Fibroblast of upper back skin (primary cell): ENCODE results near the gene LOXL3.
A peak's percentile ranks its signal among the peaks of the same experiment; 100 is the strongest.

Experiments
- DNase-seq: peaks from one replicate; pipeline ENCODE4 v3.0.0-alpha.2; 2013

LOXL3 gene

GRCh38 chr2:74553892-74554819 is at the start of gene LOXL3, which contains the start of gene DOK1:
TSS of gene LOXL3 (minus strand) at chr2:74553942. CDS start at chr2:74552634, 1,308 bp downstream.
TSS of gene DOK1 (plus strand) at chr2:74554720. CDS start at chr2:74554755, 35 bp downstream.
- peak; percentile 95 for DNase-seq

DNA sequence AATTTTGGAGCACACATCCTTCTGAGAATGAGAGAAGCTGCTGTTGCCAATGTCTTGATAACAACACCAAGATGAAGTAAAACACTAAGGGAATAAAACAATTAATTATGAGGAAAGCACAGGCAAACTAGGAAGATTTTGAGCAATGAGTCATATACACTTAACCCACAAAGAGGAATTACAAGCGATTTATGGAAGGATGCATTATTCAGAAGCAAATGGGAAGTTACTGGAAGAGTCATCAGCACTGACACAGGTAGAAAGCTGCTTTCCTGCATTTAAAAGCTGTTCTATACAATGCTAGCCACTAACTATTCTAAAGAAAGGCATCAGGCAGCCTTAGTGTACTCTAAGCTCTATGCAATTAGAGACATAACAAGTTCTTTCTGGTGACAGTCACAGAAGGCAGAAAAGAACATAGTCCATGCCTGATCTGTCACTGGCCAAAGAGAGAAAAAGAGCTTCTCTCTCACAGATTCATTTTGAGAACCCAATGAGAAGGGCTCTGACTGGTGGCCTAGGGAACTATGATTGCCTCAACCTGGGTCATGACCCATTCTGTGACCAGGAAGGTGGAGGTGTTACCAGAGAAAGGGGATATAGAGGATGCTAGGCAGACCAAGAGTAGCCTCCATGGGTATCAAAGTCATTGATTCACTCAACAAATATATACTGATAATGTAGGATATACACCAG is 49.0 kb upstream of the LOXL3 start:
- DNase-seq: peak; percentile 62

DNA sequence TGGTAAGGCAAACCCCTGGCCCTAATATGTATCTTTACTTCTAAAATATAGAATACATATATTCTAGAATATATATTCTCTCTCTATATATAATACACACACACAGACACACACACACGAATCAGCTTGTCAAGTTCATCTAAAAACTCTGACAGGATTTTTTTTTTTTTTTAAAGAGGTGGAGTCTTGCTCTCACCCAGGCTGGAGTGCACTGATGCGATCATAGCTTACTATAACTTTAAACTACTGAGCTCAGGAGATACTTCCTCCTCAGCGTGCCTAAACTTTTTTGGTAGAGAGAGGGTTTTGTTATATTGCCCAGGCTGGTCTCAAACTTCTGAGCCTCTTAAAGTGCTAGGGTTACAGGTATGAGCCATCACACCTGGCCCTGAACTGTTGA is 45.9 kb upstream of the LOXL3 start:
- DNase-seq: no peak

- peak; percentile 32 for DNase-seq
Measured at GRCh38 chr2:74597410-74597809, 43.7 kb upstream of the LOXL3 start.

- no peak for DNase-seq
Measured at GRCh38 chr2:74596584-74596983, 42.8 kb upstream of the LOXL3 start.

GRCh38 chr2:74593826-74594772 is 40.4 kb upstream of the LOXL3 start:
- DNase-seq: no peak

DNA sequence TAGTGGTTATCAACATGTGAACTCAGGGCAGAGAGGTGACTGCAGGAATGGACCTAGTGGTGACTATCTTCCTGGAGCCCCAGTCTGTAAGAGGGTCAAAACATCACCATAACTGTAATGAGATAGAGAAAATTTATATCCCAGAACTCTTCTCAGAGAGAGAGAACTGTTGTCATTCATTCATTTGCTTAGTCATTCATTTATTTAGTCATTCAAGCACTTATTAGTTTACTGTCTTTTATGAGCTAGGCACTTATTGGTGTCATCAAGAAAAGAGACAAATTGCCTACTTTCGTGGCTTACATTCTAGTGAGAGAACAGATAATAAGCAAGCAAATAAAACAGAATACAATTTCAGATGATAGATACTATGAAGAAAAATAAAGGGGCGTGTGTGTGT is 34.9 kb upstream of the LOXL3 start:
- DNase-seq: no peak

DNA sequence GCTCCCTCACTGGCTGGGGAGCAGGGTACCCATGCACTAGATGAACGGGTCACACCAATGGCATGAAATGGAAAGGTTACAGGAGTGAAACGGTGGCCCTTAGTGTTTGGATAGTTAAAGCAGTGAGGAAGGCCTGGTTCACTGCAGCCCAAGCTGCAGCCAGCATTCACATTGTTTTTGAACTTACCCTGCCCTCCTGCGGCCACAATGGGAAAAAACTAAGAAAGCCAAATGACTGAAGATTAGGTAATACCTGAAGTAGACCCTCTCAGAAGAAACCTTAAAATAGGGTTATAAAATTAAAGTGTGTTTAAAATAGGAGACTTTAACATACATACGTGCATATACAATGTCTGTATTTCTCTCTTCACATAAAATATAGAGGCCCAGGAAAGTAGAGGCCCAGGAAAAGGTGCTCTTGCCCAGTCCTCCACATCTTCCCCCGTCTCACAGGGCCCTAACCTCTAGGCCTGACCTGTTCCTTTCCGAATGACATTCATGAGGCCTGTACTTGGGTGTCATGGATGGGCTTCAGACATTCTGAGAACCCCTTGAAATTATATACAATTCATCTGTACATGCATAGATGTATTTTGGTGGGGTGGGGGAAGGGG is 34.0 kb upstream of the LOXL3 start:
- peak; percentile 79 for DNase-seq

- DNase-seq: no peak
Measured at GRCh38 chr2:74585406-74586185, 31.9 kb upstream of the LOXL3 start.

DNA sequence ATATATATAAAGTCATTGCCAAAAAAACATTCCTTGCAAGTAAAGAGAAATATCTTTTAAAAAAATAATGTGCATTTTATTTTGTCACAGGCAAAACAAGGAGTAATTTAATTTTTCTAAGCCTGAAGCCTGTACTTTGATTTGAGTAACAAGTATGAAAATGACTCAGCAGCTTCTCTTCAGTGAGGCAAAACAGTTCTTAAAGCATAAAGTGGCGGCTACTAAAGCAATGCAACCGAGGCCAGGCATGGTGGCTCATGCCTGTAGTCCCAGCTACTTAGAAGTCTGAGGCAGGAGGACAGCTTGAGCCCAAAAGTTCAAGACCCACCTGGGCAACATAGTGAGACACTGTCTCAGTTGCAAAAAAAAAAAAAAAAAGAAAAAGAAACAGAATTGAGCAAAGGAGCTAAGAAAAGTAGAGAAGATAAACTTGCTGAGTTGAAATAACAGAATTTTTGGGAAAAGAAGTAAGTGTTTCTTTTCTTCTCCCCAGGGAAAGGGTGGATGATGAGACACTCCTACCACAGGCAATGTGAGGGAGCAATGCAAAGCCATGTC is 30.4 kb upstream of the LOXL3 start:
- DNase-seq: peak; percentile 47

DNA sequence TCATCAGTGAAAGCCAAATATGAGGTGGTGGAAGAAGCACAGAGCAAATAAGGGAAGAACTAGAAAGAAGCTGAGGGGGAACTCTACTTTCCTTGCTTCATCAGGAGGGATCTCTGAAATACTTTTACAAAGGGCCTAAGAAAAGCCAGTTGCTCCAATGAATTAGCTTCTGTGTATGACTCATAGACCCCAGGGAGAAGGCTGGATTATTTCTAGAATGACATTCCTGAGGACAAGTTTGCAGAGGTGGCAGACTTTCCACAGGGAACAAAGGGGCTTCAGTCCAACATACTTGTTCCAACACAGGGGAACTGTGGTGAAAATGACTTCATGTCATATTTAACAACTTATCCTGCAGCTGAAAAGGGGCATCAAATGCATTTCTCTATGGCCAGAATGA is 29.8 kb upstream of the LOXL3 start:
- DNase-seq: peak; percentile 76

- DNase-seq: no peak
Measured at GRCh38 chr2:74582184-74582583, 28.4 kb upstream of the LOXL3 start.

DNA sequence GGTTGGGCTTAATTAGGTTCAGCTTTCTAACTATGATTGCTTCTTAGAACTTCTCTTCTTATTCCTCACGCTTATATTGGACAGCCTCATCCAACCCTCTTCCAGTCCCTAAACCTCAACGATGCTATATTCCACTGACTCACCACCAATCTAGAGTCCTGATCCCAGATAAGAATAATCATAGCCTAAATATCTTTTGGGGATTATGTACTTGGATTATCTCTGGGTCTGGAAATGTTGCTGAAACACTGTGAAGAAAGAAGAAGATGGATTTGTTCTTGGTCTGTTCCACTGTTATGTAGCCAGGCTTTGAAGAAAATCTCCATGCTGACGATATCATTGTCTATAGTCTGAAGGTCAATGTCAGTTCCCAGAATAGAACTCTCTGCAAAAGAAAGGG is 27.7 kb upstream of the LOXL3 start:
- no peak for DNase-seq

DNA sequence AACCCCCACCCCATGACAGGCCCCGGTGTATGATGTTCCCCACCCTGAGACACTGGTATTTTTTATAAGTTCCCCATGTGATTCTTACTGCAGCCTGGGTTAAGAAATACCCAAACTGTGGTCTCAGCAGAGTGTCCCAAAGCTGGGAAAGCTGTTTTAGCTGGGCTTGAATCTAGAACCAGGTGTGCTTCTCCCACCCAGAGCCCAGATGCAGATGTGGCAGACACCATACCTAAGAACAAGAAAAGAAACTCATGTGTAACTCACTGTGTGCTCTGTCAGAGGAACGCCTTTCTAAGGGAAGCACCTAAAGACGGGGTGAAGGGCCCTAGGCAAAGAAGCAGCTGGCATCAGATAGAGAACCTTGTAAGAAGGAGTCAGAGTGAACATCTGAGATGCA is 24.7 kb upstream of the LOXL3 start:
- DNase-seq: no peak

- peak; percentile 45 for DNase-seq
Measured at GRCh38 chr2:74577448-74577847, 23.7 kb upstream of the LOXL3 start.

DNA sequence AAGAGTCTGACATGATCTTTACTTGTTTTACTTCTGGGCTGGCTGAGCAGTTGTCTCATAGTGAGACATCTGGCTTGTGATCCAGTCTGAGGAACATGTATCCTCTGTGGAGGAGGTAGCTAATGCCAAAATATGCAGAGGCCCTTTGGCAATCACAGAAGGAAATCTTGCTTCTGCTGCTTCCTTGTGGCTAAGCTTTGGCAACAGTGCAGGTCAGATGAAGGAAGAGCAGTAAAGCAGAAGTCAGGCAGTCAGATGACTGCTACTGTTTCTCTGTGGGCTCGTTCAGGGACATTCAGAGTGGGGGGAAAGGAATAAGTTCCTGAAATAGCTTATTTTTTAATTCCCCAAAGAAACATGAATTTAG is 23.1 kb upstream of the LOXL3 start:
- DNase-seq: peak; percentile 90

GRCh38 chr2:74576211-74576862 is 22.6 kb upstream of the LOXL3 start:
- peak; percentile 72 for DNase-seq

- DNase-seq: no peak
Measured at GRCh38 chr2:74575320-74575719, 21.6 kb upstream of the LOXL3 start.

DNA sequence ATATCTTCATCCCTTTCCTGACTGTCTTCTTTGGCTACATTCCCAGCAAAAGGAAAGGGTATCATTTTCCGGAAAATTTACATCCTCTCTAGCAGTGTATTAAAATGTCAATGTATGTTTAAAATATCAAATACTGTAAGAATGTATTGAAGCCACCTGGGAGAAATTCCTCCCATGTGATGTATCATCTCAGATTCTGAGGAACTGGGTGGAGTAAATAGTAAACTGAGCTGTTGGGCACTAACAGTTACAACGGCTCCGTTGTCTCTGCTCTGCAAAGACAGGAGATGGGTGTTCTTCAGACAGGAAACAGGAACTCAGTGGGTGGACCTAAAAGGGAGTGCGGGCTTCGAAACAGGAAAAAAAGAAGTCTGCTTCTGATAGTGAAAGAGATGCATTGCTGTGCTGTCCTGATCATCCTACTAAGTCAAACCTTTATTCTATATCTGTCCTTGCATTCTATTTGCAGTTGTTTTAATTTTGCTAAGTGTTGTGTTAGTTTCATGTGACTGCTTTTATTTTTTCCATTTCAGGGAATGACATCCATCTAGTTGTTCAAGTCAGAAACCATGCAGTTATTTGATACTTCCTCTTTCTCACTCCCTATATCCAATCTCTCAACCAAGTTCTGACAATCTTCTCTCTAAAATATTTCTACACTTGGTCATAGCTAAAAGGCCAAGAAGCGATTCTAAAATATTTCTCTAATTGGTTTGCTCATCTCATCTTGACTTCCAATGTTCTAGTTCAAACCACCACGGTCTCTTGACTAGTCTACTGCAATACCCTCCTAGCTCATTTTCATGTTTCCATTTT is 20.2 kb upstream of the LOXL3 start:
- DNase-seq: peak; percentile 76
